A673 (cell line): ENCODE measurements around the gene TBX1. TPM values are rescaled to one million over a fixed set of nuclear protein-coding genes. Genes with fewer than 3 reads are reported as not detected.

Experiments
- BruUV-seq: library from RNA; stranded (reverse); fragments of 400-500 nt; replicated peaks from 2 replicates; lab custom pipeline; 2021; lab: Mats Ljungman, UMichigan
- CTCF ChIA-PET: fragments of 300-600 bp; sonication (Branson Sonifier 250); formaldehyde crosslinking; loops from one replicate; lab custom pipeline; 2022; ENCODE audit warnings: antibody characterized with exemption; lab: Charles Lee
- POLR2A ChIA-PET: fragments of 300-600 bp; sonication (Branson Sonifier 250); formaldehyde crosslinking; loops from one replicate; lab custom pipeline; 2022; ENCODE audit warnings: antibody characterized with exemption; ENCODE audit not compliant: low non-redundant PET; lab: Charles Lee
- DNase-seq: peaks from one replicate; pipeline ENCODE4 v3.0.0-alpha.2; 2015; ENCODE audit warnings: low spot score
- H3K27ac ChIP-seq: fragments of 200-600 bp; sonication (generic); 2 replicates; pipeline ENCODE4 v1.5.1; 2016; ENCODE audit warnings: mixed run types, low read depth, mild to moderate bottlenecking, mixed read lengths, antibody characterized with exemption, low read length; ENCODE audit not compliant: poor library complexity, severe bottlenecking
- H3K27me3 ChIP-seq: fragments of 200-600 bp; sonication (generic); replicated peaks from 2 replicates; pipeline ENCODE4 v1.6.1; 2017; ENCODE audit warnings: mixed run types, low read depth, mild to moderate bottlenecking, mixed read lengths, antibody characterized with exemption, low read length; ENCODE audit not compliant: insufficient read depth, poor library complexity
- H3K36me3 ChIP-seq: fragments of 200-600 bp; sonication (generic); 2 replicates; pipeline ENCODE4 v1.6.1; 2016; ENCODE audit warnings: mixed run types, mild to moderate bottlenecking, mixed read lengths, antibody characterized with exemption, low read length; ENCODE audit not compliant: insufficient read depth, poor library complexity, severe bottlenecking
- H3K4me1 ChIP-seq: fragments of 200-600 bp; sonication (generic); 2 replicates; pipeline ENCODE4 v1.6.1; 2017; ENCODE audit warnings: mixed run types, mild to moderate bottlenecking, mixed read lengths, antibody characterized with exemption, low read length; ENCODE audit not compliant: insufficient read depth, poor library complexity, severe bottlenecking
- H3K4me3 ChIP-seq: fragments of 200-600 bp; sonication (generic); 2 replicates; pipeline ENCODE4 v1.5.1; 2016; ENCODE audit warnings: low read depth, mixed run types, mild to moderate bottlenecking, mixed read lengths, low read length; ENCODE audit not compliant: poor library complexity, severe bottlenecking
- H3K9me3 ChIP-seq: fragments of 200-600 bp; sonication (generic); 2 replicates; pipeline ENCODE4 v1.6.1; 2016; ENCODE audit warnings: mixed run types, low read depth, mild to moderate bottlenecking, mixed read lengths, antibody characterized with exemption, low read length; ENCODE audit not compliant: poor library complexity, severe bottlenecking
- CTCF ChIP-seq: fragments of 300-800, 200-600 bp; sonication (generic); conservative IDR thresholded peaks from 2 replicates; pipeline ENCODE4 v1.5.1; 2017; ENCODE audit warnings: low read depth, mild to moderate bottlenecking, antibody characterized with exemption, low read length, moderate library complexity, mixed read lengths
- EZH2 ChIP-seq: fragments of 200-600 bp; sonication (generic); IDR thresholded peaks from 2 replicates; pipeline ENCODE4 v1.6.1; 2017; ENCODE audit warnings: borderline replicate concordance, low read depth, mild to moderate bottlenecking, mixed read lengths, antibody characterized with exemption, low read length; ENCODE audit not compliant: poor library complexity, severe bottlenecking
- intact Hi-C: fragments of 100-400 bp; cut with micrococcal nuclease; formaldehyde crosslinking; loops from one replicate; pipeline ENCODE4 v1.10.0; 2022; ENCODE audit not compliant: unreplicated experiment
- total RNA-seq: library from RNA; stranded (reverse); gene quantifications from 2 replicates; pipeline ENCODE4 v1.2.3, GENCODE V29; 2021

The TBX1 gene
- total RNA-seq, 1 experiment from 2014 or later = 3.6 TPM

GRCh38 chr22:19731361-19732135 lies 29.0 kb upstream of the TBX1 start:
- Histone ChIP-seq H3K27ac (no peak overlapping the region), H3K27me3 (no peaks in the 10 kb centered on the region), H3K36me3 (no peaks in the 10 kb centered on the region), H3K9me3 (no peaks in the 10 kb centered on the region), H3K4me1 (no peaks in the 10 kb centered on the region), H3K4me3 (no peak overlapping the region)
- ChIA-PET CTCF (interaction anchor here (1.1 to 3.8 kb wide), 9 partner anchors 10 to 225 kb away, joined by 3 to 79 read pairs (median 4); partner anchors contain the start of genes COMT and TXNRD2), POLR2A (no interaction called here)
- DNase-seq = no peak
- intact Hi-C loops = loop anchor here (5.0 kb wide), 1 partner anchor 226 kb away; no protein-coding TSS in a partner anchor
- BruUV-seq = no TSS peak
- TF ChIP-seq CTCF (no peak), EZH2 (no peak)

- intact Hi-C loops = loop anchor here (5.0 kb wide), 1 partner anchor 225 kb away; no protein-coding TSS in a partner anchor
- CTCF ChIA-PET = no interaction called here
- POLR2A ChIA-PET = no interaction called here
Measured at GRCh38 chr22:19732403-19733113, 28.0 kb upstream of the TBX1 start.

More at GRCh38 chr22:19732403-19733113, 28.0 kb upstream of the TBX1 start:
- TF ChIP-seq CTCF (no peak), EZH2 (no peak)
- H3K9me3 ChIP-seq = no peaks in the 10 kb centered on the region
- no peak for DNase-seq
- no peaks in the 10 kb centered on the region for H3K4me1 ChIP-seq
- no TSS peak for BruUV-seq
- no peaks in the 10 kb centered on the region for H3K27me3 ChIP-seq
- no peak overlapping the region for H3K4me3 ChIP-seq
- no peaks in the 10 kb centered on the region for H3K36me3 ChIP-seq
- H3K27ac ChIP-seq = no peak overlapping the region
